ENCODE results near the gene SNX21. TPM values are rescaled to one million over a fixed set of nuclear protein-coding genes. Genes with fewer than 3 reads are reported as not detected.
"Not testable (repeated sequence)": the region's sequence is repeated elsewhere in the genome, so short reads cannot be mapped to it uniquely, and the experiment has no call there.

SNX21 gene
- total and polyA plus RNA-seq, 2 experiments from 2014 or later = 42.7 to 270 TPM

GRCh38 chr20:45827030-45827652 is 6.5 kb upstream of the SNX21 start, which contains the start of gene TNNC2:
TSS of gene TNNC2 (minus strand) at chr20:45827312. CDS start at chr20:45827248, 64 bp downstream.
- H3K27me3 ChIP-seq = no peaks in the 10 kb centered on the region
- no peak within 1 kb of the TSS for H3K4me3 ChIP-seq
- H3K9me3 ChIP-seq (ENCODE audit: low read depth) = no peaks in the 10 kb centered on the region
- TF ChIP-seq, protein P1, sequence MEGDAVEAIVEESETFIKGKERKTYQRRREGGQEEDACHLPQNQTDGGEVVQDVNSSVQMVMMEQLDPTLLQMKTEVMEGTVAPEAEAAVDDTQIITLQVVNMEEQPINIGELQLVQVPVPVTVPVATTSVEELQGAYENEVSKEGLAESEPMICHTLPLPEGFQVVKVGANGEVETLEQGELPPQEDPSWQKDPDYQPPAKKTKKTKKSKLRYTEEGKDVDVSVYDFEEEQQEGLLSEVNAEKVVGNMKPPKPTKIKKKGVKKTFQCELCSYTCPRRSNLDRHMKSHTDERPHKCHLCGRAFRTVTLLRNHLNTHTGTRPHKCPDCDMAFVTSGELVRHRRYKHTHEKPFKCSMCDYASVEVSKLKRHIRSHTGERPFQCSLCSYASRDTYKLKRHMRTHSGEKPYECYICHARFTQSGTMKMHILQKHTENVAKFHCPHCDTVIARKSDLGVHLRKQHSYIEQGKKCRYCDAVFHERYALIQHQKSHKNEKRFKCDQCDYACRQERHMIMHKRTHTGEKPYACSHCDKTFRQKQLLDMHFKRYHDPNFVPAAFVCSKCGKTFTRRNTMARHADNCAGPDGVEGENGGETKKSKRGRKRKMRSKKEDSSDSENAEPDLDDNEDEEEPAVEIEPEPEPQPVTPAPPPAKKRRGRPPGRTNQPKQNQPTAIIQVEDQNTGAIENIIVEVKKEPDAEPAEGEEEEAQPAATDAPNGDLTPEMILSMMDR (IDR thresholded peaks at IDR 0.05; ENCODE audit: low read depth, low read length) = no peak
- peak within 1 kb of the TSS; percentile 95 for H3K27ac ChIP-seq
- DNase-seq (ENCODE audit: low read depth in 1 of 2, low spot score in 1 of 2) = no peak
- H3K36me3 ChIP-seq = no peaks in the 10 kb centered on the region
- H3K4me1 ChIP-seq (ENCODE audit: low read depth) = peaks cover 44% of the 10 kb centered on the region

GRCh38 chr20:45827712-45828111 is 5.9 kb upstream of the SNX21 start:
- no peaks in the 10 kb centered on the region for H3K27me3 ChIP-seq
- peaks cover 46% of the 10 kb centered on the region for H3K4me1 ChIP-seq (ENCODE audit: low read depth)
- TF ChIP-seq, protein P1 (IDR thresholded peaks at IDR 0.05; ENCODE audit: low read depth, low read length) = no peak
- peak overlapping the region; percentile 95 for H3K27ac ChIP-seq
- H3K9me3 ChIP-seq (ENCODE audit: low read depth) = no peaks in the 10 kb centered on the region
- no peak for DNase-seq (ENCODE audit: low read depth in 1 of 2, low spot score in 1 of 2)
- no peaks in the 10 kb centered on the region for H3K36me3 ChIP-seq
- no peak overlapping the region for H3K4me3 ChIP-seq

DNA sequence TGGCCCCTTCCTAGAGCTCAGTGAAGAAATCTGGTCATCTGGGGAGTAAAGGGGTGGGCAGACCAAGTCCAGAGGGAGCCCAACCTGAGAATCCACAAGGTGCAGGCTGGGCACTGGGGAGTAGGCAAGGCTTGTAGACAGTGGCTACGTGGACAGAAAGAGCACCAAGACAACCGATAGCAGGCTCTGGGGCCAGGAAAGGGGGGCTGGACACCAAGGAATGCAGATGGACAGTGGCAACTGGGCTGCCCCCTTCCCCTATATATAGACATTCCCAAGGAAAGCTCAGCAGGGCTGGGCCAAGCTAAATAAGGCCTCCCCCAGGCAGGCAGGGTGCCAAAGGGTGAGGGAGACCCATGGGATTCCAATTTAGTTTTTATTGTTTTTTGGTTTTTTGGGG is 5.0 kb upstream of the SNX21 start:
- H3K27me3 ChIP-seq = no peaks in the 10 kb centered on the region
- DNase-seq (ENCODE audit: low read depth in 1 of 2, low spot score in 1 of 2) = peak in 1 of 2 donors; percentile 86
- peaks cover 53% of the 10 kb centered on the region for H3K4me1 ChIP-seq (ENCODE audit: low read depth)
- H3K9me3 ChIP-seq (ENCODE audit: low read depth) = no peaks in the 10 kb centered on the region
- H3K4me3 ChIP-seq = no peak overlapping the region
- TF ChIP-seq, protein P1 (IDR thresholded peaks at IDR 0.05; ENCODE audit: low read depth, low read length) = no peak
- H3K27ac ChIP-seq = peak overlapping the region; percentile 95
- no peaks in the 10 kb centered on the region for H3K36me3 ChIP-seq

- H3K36me3 ChIP-seq; H3K9me3 ChIP-seq (ENCODE audit: low read depth); DNase-seq (ENCODE audit: low read depth in 1 of 2, low spot score in 1 of 2); H3K4me3 ChIP-seq; H3K27me3 ChIP-seq: not testable (repeated sequence)
- Histone ChIP-seq H3K27ac (peak overlapping the region; percentile 95), H3K4me1 (ENCODE audit: low read depth) (peaks cover 50% of the 10 kb centered on the region)
Measured at GRCh38 chr20:45829673-45830106, 3.9 kb upstream of the SNX21 start.

GRCh38 chr20:45832619-45833018 is 980 bp upstream of the SNX21 start:
- H3K4me1 ChIP-seq (ENCODE audit: low read depth) = peaks cover 39% of the 10 kb centered on the region
- TF ChIP-seq, protein P1 (IDR thresholded peaks at IDR 0.05; ENCODE audit: low read depth, low read length) = no peak
- H3K27me3 ChIP-seq = no peaks in the 10 kb centered on the region
- no peak for DNase-seq (ENCODE audit: low read depth in 1 of 2, low spot score in 1 of 2)
- no peak overlapping the region for H3K4me3 ChIP-seq
- H3K9me3 ChIP-seq (ENCODE audit: low read depth) = no peaks in the 10 kb centered on the region
- peak overlapping the region; percentile 87 for H3K27ac ChIP-seq
- no peaks in the 10 kb centered on the region for H3K36me3 ChIP-seq

Data from cardiac muscle cell (in vitro differentiated cells and primary cell).